MM.1S (cell line): ENCODE results near the gene BSN.
"Not testable (repeated sequence)": the region's sequence is repeated elsewhere in the genome, so short reads cannot be mapped to it uniquely, and the experiment has no call there.

Source experiments
- DNase-seq: peaks from one replicate; pipeline ENCODE4 v3.0.0-alpha.2; 2015
- H2AFZ ChIP-seq: fragments of 300-600 bp; sonication (generic); 2 replicates; pipeline ENCODE4 v1.6.0; 2016; ENCODE audit warnings: antibody characterized with exemption, low read length
- H3F3A ChIP-seq: fragments of 300-600 bp; sonication (generic); 2 replicates; pipeline ENCODE4 v1.6.1; 2016; ENCODE audit warnings: mild to moderate bottlenecking, antibody characterized with exemption, low read length, moderate library complexity, mixed read lengths; ENCODE audit not compliant: insufficient read depth
- H3K27ac ChIP-seq: fragments of 300-600 bp; sonication (generic); 2 replicates; pipeline ENCODE4 v1.5.1; 2016; ENCODE audit warnings: mild to moderate bottlenecking, low read length
- H3K27me3 ChIP-seq: fragments of 300-600 bp; sonication (generic); replicated peaks from 2 replicates; pipeline ENCODE4 v1.6.0; 2016; ENCODE audit warnings: low read length; ENCODE audit not compliant: insufficient read depth
- H3K36me3 ChIP-seq: fragments of 300-600 bp; sonication (generic); replicated peaks from 2 replicates; pipeline ENCODE4 v1.6.1; 2016; ENCODE audit warnings: mild to moderate bottlenecking, low read length, mixed read lengths; ENCODE audit not compliant: insufficient read depth
- H3K4me1 ChIP-seq: fragments of 300-600 bp; sonication (generic); 2 replicates; pipeline ENCODE4 v1.6.1; 2016; ENCODE audit warnings: low read length, mixed read lengths
- H3K4me2 ChIP-seq: fragments of 300-600 bp; sonication (generic); 2 replicates; pipeline ENCODE4 v1.6.0; 2016; ENCODE audit warnings: low read depth, low read length
- H3K4me3 ChIP-seq: fragments of 300-600 bp; sonication (generic); 2 replicates; pipeline ENCODE4 v1.5.1; 2016; ENCODE audit warnings: low read length, mixed read lengths
- H3K79me2 ChIP-seq: fragments of 300-600 bp; sonication (generic); 2 replicates; pipeline ENCODE4 v1.6.1; 2016; ENCODE audit warnings: mixed run types, low read length, mixed read lengths
- H3K9ac ChIP-seq: fragments of 300-600 bp; sonication (generic); 2 replicates; pipeline ENCODE4 v1.6.1; 2016; ENCODE audit warnings: low read length, mixed read lengths
- H3K9me2 ChIP-seq: fragments of 300-600 bp; sonication (generic); replicated peaks from 2 replicates; pipeline ENCODE4 v1.6.1; 2016; ENCODE audit warnings: mild to moderate bottlenecking, low read length, mixed read lengths; ENCODE audit not compliant: insufficient read depth
- H3K9me3 ChIP-seq: fragments of 300-600 bp; sonication (generic); replicated peaks from 2 replicates; pipeline ENCODE4 v1.6.1; 2016; ENCODE audit warnings: mild to moderate bottlenecking, low read length, mixed read lengths; ENCODE audit not compliant: insufficient read depth
- H4K20me1 ChIP-seq: fragments of 300-600 bp; sonication (generic); 2 replicates; pipeline ENCODE4 v1.6.1; 2016; ENCODE audit warnings: mild to moderate bottlenecking, low read length, moderate library complexity, mixed read lengths; ENCODE audit not compliant: insufficient read depth
- CTCF ChIP-seq: fragments of 300-600 bp; sonication (generic); IDR thresholded peaks from 2 replicates; pipeline ENCODE4 v1.5.1; 2016; ENCODE audit warnings: antibody characterized with exemption, low read length, mixed read lengths
- EZH2 ChIP-seq: fragments of 300-600 bp; sonication (generic); optimal IDR thresholded peaks from 2 replicates; pipeline ENCODE3; 2017; ENCODE audit warnings: low read depth, mild to moderate bottlenecking, antibody characterized with exemption, low read length, mixed read lengths
- EZH2phosphoT487 ChIP-seq: fragments of 300-600 bp; sonication (generic); IDR thresholded peaks from 2 replicates; pipeline ENCODE4 v1.6.1; 2018; ENCODE audit warnings: antibody characterized with exemption, low read length

The BSN gene

GRCh38 chr3:49582177-49582576, 27.9 kb downstream of the BSN start:
- H3K79me2 ChIP-seq, result no peaks in the 10 kb centered on the region
- no peaks in the 10 kb centered on the region for H4K20me1 ChIP-seq
- no peaks in the 10 kb centered on the region for H3K9me3 ChIP-seq
- H3K36me3 ChIP-seq, result no peaks in the 10 kb centered on the region
- no peak overlapping the region for H3K9ac ChIP-seq
- no peaks in the 10 kb centered on the region for H3K9me2 ChIP-seq
- TF ChIP-seq CTCF (no peak), EZH2phosphoT487 (no peak), EZH2 (no peak)
- no peak overlapping the region for H3K4me3 ChIP-seq
- H3K4me2 ChIP-seq, result no peak overlapping the region
- H3K27ac ChIP-seq, result no peak overlapping the region
- no peak overlapping the region for H2AFZ ChIP-seq
- no peaks in the 10 kb centered on the region for H3K27me3 ChIP-seq
- no peaks in the 10 kb centered on the region for H3K4me1 ChIP-seq
- no peak for DNase-seq
- H3F3A ChIP-seq, result no peaks in the 10 kb centered on the region

- not testable (repeated sequence) for H3K9ac ChIP-seq, H3K36me3 ChIP-seq, H3K4me1 ChIP-seq, H2AFZ ChIP-seq, H3K4me3 ChIP-seq, H3F3A ChIP-seq, H3K27ac ChIP-seq, H3K9me3 ChIP-seq, H3K79me2 ChIP-seq, H3K4me2 ChIP-seq, DNase-seq, H3K27me3 ChIP-seq, H3K9me2 ChIP-seq, H4K20me1 ChIP-seq
These were observed 31.0 kb downstream of the BSN start for GRCh38 chr3:49585261-49585755.

- H3K4me1 ChIP-seq, result no peaks in the 10 kb centered on the region
- H3K27me3 ChIP-seq, result no peaks in the 10 kb centered on the region
- H3K27ac ChIP-seq, result no peak overlapping the region
- H3K4me3 ChIP-seq, result no peak overlapping the region
- no peaks in the 10 kb centered on the region for H4K20me1 ChIP-seq
- no peaks in the 10 kb centered on the region for H3F3A ChIP-seq
- no peaks in the 10 kb centered on the region for H3K9me2 ChIP-seq
- H3K9me3 ChIP-seq, result no peaks in the 10 kb centered on the region
- DNase-seq, result no peak
- no peaks in the 10 kb centered on the region for H3K79me2 ChIP-seq
- no peak overlapping the region for H3K4me2 ChIP-seq
- no peak overlapping the region for H2AFZ ChIP-seq
- no peaks in the 10 kb centered on the region for H3K36me3 ChIP-seq
- no peak overlapping the region for H3K9ac ChIP-seq
- TF ChIP-seq EZH2 (no peak), EZH2phosphoT487 (no peak), CTCF (no peak)
These were observed 37.3 kb downstream of the BSN start for GRCh38 chr3:49591615-49592014.

DNA sequence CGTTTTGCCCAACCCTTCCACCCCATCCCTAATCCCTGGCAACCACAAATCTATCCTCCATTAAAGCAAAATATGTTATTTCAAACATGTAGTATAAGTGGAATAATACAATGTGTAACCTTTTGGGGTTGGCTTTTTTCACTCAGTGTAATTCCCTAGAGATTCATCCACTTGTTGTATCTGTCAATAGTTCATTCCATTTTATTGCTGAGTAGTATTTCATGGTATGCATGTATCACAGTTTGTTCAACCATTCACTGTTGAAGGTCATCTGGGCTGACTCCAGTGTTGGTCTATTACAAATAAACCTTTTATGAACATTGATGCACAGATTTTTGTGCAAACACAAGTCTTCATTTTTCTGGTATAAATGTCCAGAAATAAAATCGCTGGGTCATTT, 38.8 kb downstream of the BSN start:
- Histone ChIP-seq H3K36me3 (no peaks in the 10 kb centered on the region), H4K20me1 (no peaks in the 10 kb centered on the region), H3K27ac (no peak overlapping the region), H3K4me2 (no peak overlapping the region), H3K9me2 (no peaks in the 10 kb centered on the region), H3K4me3 (no peak overlapping the region), H3K9ac (no peak overlapping the region), H3K27me3 (no peaks in the 10 kb centered on the region), H3K4me1 (no peaks in the 10 kb centered on the region), H3K79me2 (no peaks in the 10 kb centered on the region), H3F3A (no peaks in the 10 kb centered on the region), H2AFZ (no peak overlapping the region), H3K9me3 (no peaks in the 10 kb centered on the region)
- no peak for TF ChIP-seq EZH2phosphoT487
- DNase-seq, result no peak
